ENCODE data around the gene STK39. TPM values are rescaled to one million over a fixed set of nuclear protein-coding genes. Genes with fewer than 3 reads are reported as not detected.
A peak's percentile ranks its signal among the peaks of the same experiment; 100 is the strongest.

Gene STK39
- total RNA-seq, 1 donor from 2014 or later = 38.1 TPM

- no peak for DNase-seq
Measured at GRCh38 chr2:168182550-168183249, 64.7 kb downstream of the STK39 start.

GRCh38 chr2:168181825-168182224, 65.6 kb downstream of the STK39 start:
- DNase-seq = no peak

- no peak for DNase-seq
Measured at GRCh38 chr2:168180914-168181313, 66.5 kb downstream of the STK39 start.

- DNase-seq = no peak
Measured at GRCh38 chr2:168180483-168180882, 66.9 kb downstream of the STK39 start.

- no peak for DNase-seq
Measured at GRCh38 chr2:168179592-168179991, 67.8 kb downstream of the STK39 start.

DNA sequence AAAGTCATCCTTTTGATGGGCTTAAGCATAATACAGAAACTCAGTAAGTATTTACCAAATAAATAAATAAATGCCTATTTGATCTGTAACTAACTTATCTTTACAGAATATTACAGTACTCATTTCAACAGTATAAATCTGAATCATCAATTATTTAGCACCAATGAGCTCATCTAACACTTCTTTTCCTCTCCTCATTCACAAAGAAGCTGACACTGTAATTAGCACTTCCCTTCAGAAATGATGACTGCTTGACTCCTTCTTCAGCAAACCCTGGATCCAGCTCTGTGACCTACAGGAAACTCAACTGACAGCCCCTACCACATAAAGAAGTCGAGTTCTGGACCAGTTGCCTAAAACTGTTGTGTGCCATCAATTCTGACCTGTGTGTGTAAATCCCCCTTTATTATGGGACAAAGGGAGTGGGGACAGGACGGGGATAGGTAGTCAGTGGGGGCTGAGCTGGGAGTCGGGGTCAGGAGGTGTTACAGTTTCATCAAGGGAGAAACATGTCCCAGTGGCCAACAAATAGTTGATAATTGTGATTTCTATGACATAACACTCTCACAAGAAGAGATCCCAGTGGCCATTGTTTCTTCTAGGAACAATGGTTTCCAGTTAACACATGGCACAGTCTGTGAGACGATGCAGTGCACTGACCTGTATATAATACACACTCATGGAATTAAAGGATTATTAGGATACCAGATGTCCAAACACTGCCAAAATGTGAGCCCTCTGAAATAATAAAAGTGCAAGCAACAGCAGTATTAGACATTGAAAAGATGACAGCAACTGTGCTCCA, 68.7 kb downstream of the STK39 start:
- no peak for DNase-seq

- DNase-seq = no peak
Measured at GRCh38 chr2:168176402-168176801, 71.0 kb downstream of the STK39 start.

DNA sequence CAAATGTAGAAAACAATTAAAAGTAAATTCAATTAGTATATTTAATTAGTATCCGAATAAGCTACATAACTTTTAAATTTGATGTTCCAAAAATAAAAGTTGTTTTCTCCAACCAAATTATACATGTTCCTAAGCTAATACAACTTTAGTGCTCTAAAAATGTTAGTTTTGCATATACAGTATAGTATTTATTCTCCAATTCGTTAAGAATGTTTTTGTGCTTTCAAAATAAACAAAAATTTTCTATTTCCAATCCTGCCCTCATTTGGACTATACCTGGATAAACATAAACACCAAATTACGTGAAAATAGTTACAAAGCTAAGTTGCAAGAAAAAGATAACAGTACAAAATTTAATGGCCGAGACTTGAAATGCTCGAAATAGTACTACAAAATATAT, 71.9 kb downstream of the STK39 start:
- no peak for DNase-seq

GRCh38 chr2:168174756-168175155, 72.6 kb downstream of the STK39 start:
- DNase-seq = no peak

DNA sequence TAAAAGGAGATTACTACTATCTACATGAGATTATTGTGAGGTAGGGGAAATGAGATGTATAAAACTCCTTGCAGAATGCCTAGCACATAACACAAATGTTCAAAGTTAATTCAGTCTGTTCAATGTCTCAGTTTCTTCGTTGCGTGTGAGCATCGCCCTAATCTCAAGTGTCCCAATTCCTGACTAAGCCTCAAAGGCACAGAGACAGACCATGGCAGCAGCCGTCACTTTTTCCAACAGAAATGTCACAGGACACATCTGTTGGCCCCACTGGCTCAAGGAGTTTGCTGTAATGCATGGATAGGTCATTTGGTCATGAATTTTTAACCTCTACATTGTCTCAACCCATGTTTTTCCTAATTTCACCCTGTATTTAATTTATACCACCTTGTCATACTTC, 75.3 kb downstream of the STK39 start:
- no peak for DNase-seq

DNA sequence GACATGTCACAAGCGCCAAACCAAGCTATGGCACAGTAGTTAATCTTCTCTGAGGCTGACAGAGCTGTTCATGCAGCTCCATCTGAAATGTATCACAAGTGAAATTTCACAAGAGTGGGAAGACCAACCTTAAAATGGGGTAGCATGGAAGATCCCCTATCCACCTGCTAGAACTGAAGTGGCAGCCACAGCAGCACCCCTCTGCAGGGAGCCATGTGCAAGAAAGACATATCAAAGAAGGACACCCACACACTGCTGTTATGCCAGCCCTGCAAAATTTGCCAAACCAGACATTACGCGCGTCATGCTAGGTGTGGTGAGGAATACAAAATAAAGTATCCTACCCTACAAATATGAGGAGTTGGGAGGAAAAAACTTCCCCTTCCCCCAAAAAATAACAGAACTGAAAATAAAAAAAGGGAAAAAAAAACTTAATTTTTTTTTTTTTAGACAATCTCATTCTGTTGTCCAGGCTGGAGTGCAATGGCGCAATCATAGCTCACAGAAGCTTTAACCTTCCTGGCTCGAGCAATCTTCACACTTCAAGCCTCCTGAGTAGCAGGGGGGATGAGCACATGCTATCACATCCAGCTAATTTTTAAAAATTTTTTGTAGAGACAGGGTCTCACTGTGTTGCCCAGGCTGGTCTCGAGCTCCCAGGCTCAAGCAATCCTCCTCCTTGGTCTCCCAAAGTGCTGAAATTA, 76.2 kb downstream of the STK39 start:
- DNase-seq = peak; percentile 24

- no peak for DNase-seq
Measured at GRCh38 chr2:168169097-168169745, 78.2 kb downstream of the STK39 start.

GRCh38 chr2:168167511-168168263, 79.7 kb downstream of the STK39 start:
- DNase-seq = no peak

DNA sequence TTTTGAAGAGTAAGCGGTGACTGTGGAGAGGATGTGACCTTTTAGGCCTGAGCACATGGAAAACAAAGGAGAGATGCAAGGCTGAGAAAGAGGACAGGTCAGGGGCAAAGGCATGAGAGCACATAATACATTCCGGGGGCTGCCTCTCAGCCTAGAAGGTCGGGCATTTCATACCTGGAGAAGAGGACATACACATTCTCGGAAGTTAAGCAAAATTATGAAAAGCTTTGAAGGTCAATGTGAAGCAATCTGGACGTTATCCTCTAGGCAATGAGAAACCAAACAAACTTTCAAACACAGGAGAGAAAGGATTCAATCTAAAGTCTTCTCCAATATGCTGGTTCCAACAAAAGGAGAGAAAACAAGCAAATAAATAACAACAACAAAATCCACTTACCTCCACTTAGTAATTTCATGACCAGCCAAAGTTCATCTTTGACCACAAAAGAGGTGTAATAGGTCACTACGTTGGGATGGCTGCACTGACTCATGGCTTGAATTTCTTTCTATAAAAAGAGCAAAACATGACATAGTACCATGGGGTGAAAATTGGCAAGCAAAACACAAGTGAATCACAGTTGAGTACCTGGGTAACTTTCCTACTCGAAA, 80.4 kb downstream of the STK39 start:
- DNase-seq = no peak

GRCh38 chr2:168165985-168166901, 81.2 kb downstream of the STK39 start:
- no peak for DNase-seq

DNA sequence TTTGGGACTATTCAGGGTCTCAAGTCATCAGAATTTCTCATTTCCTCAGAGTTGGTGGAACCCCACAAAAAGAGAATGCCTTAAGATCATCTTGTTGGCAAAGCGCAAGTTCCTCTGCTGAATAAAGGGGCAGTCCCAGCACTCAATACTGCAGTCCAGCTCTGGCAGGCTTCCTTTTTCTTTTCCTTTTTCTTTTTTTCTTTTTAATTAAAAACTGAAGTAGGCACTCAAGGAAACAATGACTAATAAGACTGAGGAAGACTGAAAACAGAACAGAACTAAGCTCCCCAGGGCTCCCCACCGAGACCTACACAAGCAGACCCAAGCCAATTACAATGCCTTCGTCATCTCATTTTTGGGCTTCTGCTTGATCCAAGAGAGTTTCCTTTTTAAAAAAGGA, 82.0 kb downstream of the STK39 start:
- no peak for DNase-seq

DNA sequence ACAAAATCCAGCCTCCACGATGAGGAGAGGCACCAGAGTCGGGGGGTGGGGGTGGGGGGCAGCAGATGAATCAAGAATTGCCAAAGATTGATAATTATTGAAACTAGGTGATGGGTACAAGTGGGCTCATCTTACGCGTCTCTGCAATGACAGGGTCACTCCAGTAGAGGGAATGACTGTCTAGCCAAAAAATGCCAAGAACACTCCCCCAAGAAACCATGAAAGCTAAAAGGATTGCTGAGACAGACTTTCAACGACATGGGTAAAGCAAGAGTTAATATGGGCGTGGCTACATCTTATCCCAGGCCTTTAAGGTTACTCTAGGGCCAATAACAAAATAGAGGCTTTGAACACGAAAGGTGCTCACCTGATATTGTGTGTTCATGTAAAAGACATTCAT, 86.5 kb downstream of the STK39 start:
- DNase-seq = no peak

DNA sequence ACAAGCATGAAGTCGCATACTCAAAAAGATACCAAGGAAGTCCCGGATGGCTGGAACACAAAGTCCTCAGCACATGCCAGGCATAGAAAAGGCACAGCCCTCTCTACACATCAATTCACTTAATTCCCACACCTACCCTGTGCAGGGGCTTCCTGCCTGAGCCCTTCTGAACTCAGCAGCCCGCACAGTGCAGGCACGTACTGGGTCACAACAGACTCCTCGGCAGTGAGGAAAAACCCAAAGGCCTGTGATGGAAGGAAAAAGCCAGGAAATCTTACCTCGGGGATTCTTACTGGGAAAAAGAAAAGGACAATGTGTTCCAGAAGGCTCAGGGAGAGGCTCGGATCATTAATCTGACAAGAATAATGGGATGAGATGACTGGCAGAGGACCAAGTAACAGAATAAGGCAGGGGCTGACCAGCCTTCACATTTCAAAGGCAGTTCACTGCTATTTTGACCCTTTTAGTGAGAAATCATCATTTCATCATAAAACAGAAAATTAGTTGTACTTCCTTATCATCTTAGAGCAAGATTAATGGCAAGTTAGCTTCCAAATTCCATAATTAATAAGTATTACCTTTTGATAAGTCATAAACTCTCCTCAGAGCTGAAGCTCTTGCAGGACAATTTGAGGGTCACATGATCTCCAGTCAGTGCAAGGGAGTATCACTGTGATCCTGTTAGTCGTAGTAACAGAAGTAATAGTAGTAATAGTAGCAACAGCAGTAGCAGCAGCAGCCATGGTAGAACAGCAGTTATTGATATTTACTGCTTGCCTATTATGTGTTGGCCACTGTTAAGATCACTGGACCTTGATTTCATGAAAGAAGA, 87.4 kb downstream of the STK39 start:
- no peak for DNase-seq

GRCh38 chr2:168158586-168158985, 88.8 kb downstream of the STK39 start:
- no peak for DNase-seq

Data from occipital lobe (tissue), 2 donors.